ENCODE measurements around the gene TSFM. TPM values are rescaled to one million over a fixed set of nuclear protein-coding genes. Genes with fewer than 3 reads are reported as not detected.

The TSFM gene
- total and polyA plus RNA-seq, 9 of the 15 experiments (the other 6 are each of a cell fraction or from before 2014, with no cell fraction given): 44.6 to 198 (median 60.2) TPM

DNA sequence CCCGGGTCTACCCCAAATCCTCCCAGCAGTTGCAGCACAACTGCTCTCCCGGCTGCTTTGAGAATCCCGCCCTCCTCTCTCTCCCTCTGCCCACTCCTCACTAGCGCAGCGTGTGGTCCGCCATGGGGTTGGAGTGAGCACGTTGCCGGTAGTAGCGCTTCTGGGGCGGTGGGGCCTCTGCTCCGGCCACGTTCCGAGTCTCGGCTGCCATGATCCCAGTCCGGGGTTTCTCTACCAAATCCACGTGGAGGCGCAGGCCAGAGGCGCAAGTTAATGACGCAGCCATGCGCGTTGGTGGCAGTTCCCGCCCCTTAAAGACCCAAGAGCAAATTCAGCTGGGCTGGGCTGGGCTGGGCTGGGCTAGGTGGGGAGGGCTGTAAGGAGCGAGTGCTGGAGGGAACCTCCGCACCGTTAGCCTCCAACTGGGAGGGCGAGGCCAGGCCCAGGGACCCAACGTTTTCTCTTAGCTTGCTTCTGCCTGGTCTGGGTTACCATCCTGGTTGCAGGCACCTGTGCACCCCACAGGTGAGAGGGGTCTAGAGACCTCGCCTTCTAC, 10.6 kb upstream of the TSFM start, which contains the start of gene METTL1 (continued):
- TF ChIP-seq STAT5A (IDR thresholded peaks at IDR 0.05; ENCODE audit: borderline replicate concordance, low read length) (no peak), ZNF699 (CRISPR knock-in tag; IDR thresholded peaks at IDR 0.05; ENCODE audit: insufficient replicate concordance) (no peak), CREB1 (IDR thresholded peaks at IDR 0.05) (peak; percentile 99), CREB1 (CRISPR knock-in tag; IDR thresholded peaks at IDR 0.05) (peak; percentile 99), RBM14 (IDR thresholded peaks at IDR 0.05; ENCODE audit: borderline replicate concordance, insufficient read depth, low read depth, low read length) (no peak), PURB (CRISPR knock-in tag; IDR thresholded peaks at IDR 0.05; ENCODE audit: low read depth) (no peak), BCOR (IDR thresholded peaks at IDR 0.05) (no peak), HMGN3 (IDR thresholded peaks at IDR 0.05; ENCODE audit: borderline replicate concordance, extremely low read depth, insufficient read length, low read depth, low read length) (peak; percentile 56), ZBTB17 (CRISPR knock-in tag; IDR thresholded peaks at IDR 0.05) (0 out of 2 replicates have a peak, but pooled peaks have one; percentile 44), KAT7 (CRISPR knock-in tag; IDR thresholded peaks at IDR 0.05; ENCODE audit: borderline replicate concordance) (no peak), ELF1 (tag; IDR thresholded peaks at IDR 0.05) (no peak), EGR1 (conservative IDR thresholded peaks at IDR 0.05) (peak; percentile 84), TAF9B (IDR thresholded peaks at IDR 0.05; ENCODE audit: partially characterized antibody) (peak; percentile 96), SPI1 (IDR thresholded peaks at IDR 0.05; ENCODE audit: borderline replicate concordance, low read depth, low read length) (no peak), CSDE1 (IDR thresholded peaks at IDR 0.05) (peak in 1 of 2 experiments; percentile 77; a peak in 2 of 4 replicates), PTRF (tag; IDR thresholded peaks at IDR 0.05) (no peak), ZNF398 (CRISPR knock-in tag; IDR thresholded peaks at IDR 0.05) (no peak)
- TF ChIP-seq, protein P1, sequence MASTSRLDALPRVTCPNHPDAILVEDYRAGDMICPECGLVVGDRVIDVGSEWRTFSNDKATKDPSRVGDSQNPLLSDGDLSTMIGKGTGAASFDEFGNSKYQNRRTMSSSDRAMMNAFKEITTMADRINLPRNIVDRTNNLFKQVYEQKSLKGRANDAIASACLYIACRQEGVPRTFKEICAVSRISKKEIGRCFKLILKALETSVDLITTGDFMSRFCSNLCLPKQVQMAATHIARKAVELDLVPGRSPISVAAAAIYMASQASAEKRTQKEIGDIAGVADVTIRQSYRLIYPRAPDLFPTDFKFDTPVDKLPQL (IDR thresholded peaks at IDR 0.05; ENCODE audit: extremely low read depth, insufficient read length): no peak
- TF ChIP-seq, protein P2, sequence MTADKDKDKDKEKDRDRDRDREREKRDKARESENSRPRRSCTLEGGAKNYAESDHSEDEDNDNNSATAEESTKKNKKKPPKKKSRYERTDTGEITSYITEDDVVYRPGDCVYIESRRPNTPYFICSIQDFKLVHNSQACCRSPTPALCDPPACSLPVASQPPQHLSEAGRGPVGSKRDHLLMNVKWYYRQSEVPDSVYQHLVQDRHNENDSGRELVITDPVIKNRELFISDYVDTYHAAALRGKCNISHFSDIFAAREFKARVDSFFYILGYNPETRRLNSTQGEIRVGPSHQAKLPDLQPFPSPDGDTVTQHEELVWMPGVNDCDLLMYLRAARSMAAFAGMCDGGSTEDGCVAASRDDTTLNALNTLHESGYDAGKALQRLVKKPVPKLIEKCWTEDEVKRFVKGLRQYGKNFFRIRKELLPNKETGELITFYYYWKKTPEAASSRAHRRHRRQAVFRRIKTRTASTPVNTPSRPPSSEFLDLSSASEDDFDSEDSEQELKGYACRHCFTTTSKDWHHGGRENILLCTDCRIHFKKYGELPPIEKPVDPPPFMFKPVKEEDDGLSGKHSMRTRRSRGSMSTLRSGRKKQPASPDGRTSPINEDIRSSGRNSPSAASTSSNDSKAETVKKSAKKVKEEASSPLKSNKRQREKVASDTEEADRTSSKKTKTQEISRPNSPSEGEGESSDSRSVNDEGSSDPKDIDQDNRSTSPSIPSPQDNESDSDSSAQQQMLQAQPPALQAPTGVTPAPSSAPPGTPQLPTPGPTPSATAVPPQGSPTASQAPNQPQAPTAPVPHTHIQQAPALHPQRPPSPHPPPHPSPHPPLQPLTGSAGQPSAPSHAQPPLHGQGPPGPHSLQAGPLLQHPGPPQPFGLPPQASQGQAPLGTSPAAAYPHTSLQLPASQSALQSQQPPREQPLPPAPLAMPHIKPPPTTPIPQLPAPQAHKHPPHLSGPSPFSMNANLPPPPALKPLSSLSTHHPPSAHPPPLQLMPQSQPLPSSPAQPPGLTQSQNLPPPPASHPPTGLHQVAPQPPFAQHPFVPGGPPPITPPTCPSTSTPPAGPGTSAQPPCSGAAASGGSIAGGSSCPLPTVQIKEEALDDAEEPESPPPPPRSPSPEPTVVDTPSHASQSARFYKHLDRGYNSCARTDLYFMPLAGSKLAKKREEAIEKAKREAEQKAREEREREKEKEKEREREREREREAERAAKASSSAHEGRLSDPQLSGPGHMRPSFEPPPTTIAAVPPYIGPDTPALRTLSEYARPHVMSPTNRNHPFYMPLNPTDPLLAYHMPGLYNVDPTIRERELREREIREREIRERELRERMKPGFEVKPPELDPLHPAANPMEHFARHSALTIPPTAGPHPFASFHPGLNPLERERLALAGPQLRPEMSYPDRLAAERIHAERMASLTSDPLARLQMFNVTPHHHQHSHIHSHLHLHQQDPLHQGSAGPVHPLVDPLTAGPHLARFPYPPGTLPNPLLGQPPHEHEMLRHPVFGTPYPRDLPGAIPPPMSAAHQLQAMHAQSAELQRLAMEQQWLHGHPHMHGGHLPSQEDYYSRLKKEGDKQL (CRISPR knock-in tag; IDR thresholded peaks at IDR 0.05; ENCODE audit: borderline replicate concordance): no peak

Data from K562 (cell line).